Measurements from ENCODE around the gene SH3BP4.
"Not testable (repeated sequence)": the region's sequence is repeated elsewhere in the genome, so short reads cannot be mapped to it uniquely, and the experiment has no call there.

SH3BP4 gene

GRCh38 chr2:235011929-235012631, 60.3 kb downstream of the SH3BP4 start:
- in situ Hi-C loops (cut with MboI; ENCODE audit: low sequenced_read_pairs) = no loop called here

- in situ Hi-C loops (cut with MboI; ENCODE audit: low sequenced_read_pairs) = no loop called here
Observed at GRCh38 chr2:235017441-235017840, 65.6 kb downstream of the SH3BP4 start.

GRCh38 chr2:235018838-235019237, 67.0 kb downstream of the SH3BP4 start:
- in situ Hi-C loops (cut with MboI; ENCODE audit: low sequenced_read_pairs) = no loop called here

- in situ Hi-C loops (cut with MboI; ENCODE audit: low sequenced_read_pairs) = not testable (repeated sequence)
Observed at GRCh38 chr2:235020141-235020540, 68.3 kb downstream of the SH3BP4 start.

GRCh38 chr2:235021752-235022151, 69.9 kb downstream of the SH3BP4 start:
- in situ Hi-C loops (cut with MboI; ENCODE audit: low sequenced_read_pairs) = no loop called here

- in situ Hi-C loops (cut with MboI; ENCODE audit: low sequenced_read_pairs) = no loop called here
Observed at GRCh38 chr2:235024191-235024860, 72.5 kb downstream of the SH3BP4 start.

- in situ Hi-C loops (cut with MboI; ENCODE audit: low sequenced_read_pairs) = no loop called here
Observed at GRCh38 chr2:235024931-235025773, 73.3 kb downstream of the SH3BP4 start.

- in situ Hi-C loops (cut with MboI; ENCODE audit: low sequenced_read_pairs) = no loop called here
Observed at GRCh38 chr2:235025800-235026536, 74.2 kb downstream of the SH3BP4 start.

- in situ Hi-C loops (cut with MboI; ENCODE audit: low sequenced_read_pairs) = no loop called here
Observed at GRCh38 chr2:235026649-235027557, 75.1 kb downstream of the SH3BP4 start.

GRCh38 chr2:235027558-235028214, 75.9 kb downstream of the SH3BP4 start:
- in situ Hi-C loops (cut with MboI; ENCODE audit: low sequenced_read_pairs) = no loop called here

GRCh38 chr2:235028646-235029045, 76.8 kb downstream of the SH3BP4 start:
- in situ Hi-C loops (cut with MboI; ENCODE audit: low sequenced_read_pairs) = no loop called here

GRCh38 chr2:235029054-235029453, 77.2 kb downstream of the SH3BP4 start:
- in situ Hi-C loops (cut with MboI; ENCODE audit: low sequenced_read_pairs) = no loop called here

GRCh38 chr2:235030126-235030525, 78.3 kb downstream of the SH3BP4 start:
- in situ Hi-C loops (cut with MboI; ENCODE audit: low sequenced_read_pairs) = no loop called here

- in situ Hi-C loops (cut with MboI; ENCODE audit: low sequenced_read_pairs) = no loop called here
Observed at GRCh38 chr2:235030936-235031335, 79.1 kb downstream of the SH3BP4 start.

- in situ Hi-C loops (cut with MboI; ENCODE audit: low sequenced_read_pairs) = no loop called here
Observed at GRCh38 chr2:235031686-235032373, 80.0 kb downstream of the SH3BP4 start.

- in situ Hi-C loops (cut with MboI; ENCODE audit: low sequenced_read_pairs) = no loop called here
Observed at GRCh38 chr2:235032466-235032865, 80.6 kb downstream of the SH3BP4 start.

GRCh38 chr2:235032949-235033348, 81.1 kb downstream of the SH3BP4 start:
- in situ Hi-C loops (cut with MboI; ENCODE audit: low sequenced_read_pairs) = no loop called here

GRCh38 chr2:235034265-235035118, 82.7 kb downstream of the SH3BP4 start:
- in situ Hi-C loops (cut with MboI; ENCODE audit: low sequenced_read_pairs) = no loop called here

Data from hTERT RPE-1 (cell line).